Measurements from ENCODE around the gene C5. TPM values are rescaled to one million over a fixed set of nuclear protein-coding genes. Genes with fewer than 3 reads are reported as not detected.

The C5 gene
- total RNA-seq, 2 experiments from 2014 or later: 3.8 to 7.9 TPM

DNA sequence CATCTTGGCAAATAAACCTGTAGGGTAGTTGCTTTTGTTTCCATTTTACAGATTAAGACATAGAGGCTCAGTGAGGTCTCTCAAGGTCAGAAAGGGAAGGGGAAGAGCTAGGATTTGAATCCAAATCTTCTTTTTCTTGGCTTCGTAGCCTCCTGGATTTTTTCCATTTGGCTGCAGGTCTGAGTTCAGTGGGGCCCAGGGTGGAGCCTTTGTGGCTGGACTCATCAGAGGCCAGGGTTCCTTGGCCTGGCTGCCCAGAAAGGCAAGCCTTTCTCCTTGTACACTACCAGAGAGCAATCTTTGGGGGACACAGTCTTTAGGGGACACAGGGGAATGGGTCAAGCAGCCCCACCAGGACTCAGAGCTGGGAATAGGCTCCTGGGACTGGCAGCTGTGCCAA is 112.9 kb downstream of the C5 start:
- CTCF ChIA-PET (ENCODE audit: unreplicated experiment): interaction anchor here (0.9 kb wide), 1 partner anchor 35 kb away, joined by 3 read pairs; no protein-coding TSS in a partner anchor
- no peak for TF ChIP-seq EZH2phosphoT487 (IDR thresholded peaks at IDR 0.05; ENCODE audit: borderline replicate concordance, low read depth, low read length)
- TF ChIP-seq, protein P1, sequence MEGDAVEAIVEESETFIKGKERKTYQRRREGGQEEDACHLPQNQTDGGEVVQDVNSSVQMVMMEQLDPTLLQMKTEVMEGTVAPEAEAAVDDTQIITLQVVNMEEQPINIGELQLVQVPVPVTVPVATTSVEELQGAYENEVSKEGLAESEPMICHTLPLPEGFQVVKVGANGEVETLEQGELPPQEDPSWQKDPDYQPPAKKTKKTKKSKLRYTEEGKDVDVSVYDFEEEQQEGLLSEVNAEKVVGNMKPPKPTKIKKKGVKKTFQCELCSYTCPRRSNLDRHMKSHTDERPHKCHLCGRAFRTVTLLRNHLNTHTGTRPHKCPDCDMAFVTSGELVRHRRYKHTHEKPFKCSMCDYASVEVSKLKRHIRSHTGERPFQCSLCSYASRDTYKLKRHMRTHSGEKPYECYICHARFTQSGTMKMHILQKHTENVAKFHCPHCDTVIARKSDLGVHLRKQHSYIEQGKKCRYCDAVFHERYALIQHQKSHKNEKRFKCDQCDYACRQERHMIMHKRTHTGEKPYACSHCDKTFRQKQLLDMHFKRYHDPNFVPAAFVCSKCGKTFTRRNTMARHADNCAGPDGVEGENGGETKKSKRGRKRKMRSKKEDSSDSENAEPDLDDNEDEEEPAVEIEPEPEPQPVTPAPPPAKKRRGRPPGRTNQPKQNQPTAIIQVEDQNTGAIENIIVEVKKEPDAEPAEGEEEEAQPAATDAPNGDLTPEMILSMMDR (conservative IDR thresholded peaks at IDR 0.05; ENCODE audit: low read length): no peak
- intact Hi-C loops (cut with micrococcal nuclease; ENCODE audit: unreplicated experiment): loop anchor here (2.0 kb wide), 3 partner anchors 34 to 180 kb away; partner anchors contain the start of gene FBXW2
- POLR2A ChIA-PET: interaction anchor here (1.3 to 21.2 kb wide), 4 partner anchors 10 to 47 kb away, joined by 4 to 372 read pairs (median 54); no protein-coding TSS in a partner anchor
- Histone ChIP-seq H3K4me3 (ENCODE audit: low read depth, low read length, poor library complexity, severe bottlenecking) (no peak overlapping the region), H3K9me2 (ENCODE audit: insufficient read depth, low read length) (no peaks in the 10 kb centered on the region), H3K9me3 (ENCODE audit: low read length) (no peaks in the 10 kb centered on the region), H3K79me2 (ENCODE audit: insufficient read depth, low read depth, low read length) (no peaks in the 10 kb centered on the region), H4K20me1 (ENCODE audit: insufficient read depth, low read length) (no peaks in the 10 kb centered on the region), H3K4me2 (ENCODE audit: low read length) (peak overlapping the region; percentile 78), H3K36me3 (ENCODE audit: insufficient read depth, low read length) (no peaks in the 10 kb centered on the region), H3K27ac (ENCODE audit: low read depth, low read length, poor library complexity, severe bottlenecking) (peak overlapping the region; percentile 96), H3K4me1 (ENCODE audit: insufficient read depth, low read length, poor library complexity, severe bottlenecking) (peaks cover 71% of the 10 kb centered on the region), H2AFZ (ENCODE audit: low read length) (peak overlapping the region; percentile 24; the same call in 1 of the 2 replicates)
- no TSS peak for BruUV-seq (replicated peaks)
- DNase-seq (ENCODE audit: low spot score): no peak

DNA sequence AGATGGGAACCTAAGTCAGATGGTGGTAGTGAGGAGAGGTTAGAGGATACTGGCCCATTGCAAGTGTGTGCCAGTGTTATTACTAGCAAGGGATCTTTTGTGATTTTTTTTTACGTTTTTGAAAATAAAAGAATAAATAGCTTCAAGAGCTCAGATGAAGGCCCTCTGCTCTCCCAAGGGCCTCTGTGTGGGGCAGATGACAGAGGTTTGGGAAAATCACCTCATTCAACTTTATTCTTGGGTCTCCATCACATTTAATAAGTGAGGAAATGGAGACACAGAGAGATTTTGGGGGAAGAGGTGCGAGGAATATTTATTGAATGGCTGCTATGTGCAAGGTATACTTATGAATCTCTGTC is 113.3 kb downstream of the C5 start:
- Histone ChIP-seq H3K9me2 (ENCODE audit: insufficient read depth, low read length) (no peaks in the 10 kb centered on the region), H2AFZ (ENCODE audit: low read length) (peak overlapping the region; percentile 24; the same call in 1 of the 2 replicates), H3K9me3 (ENCODE audit: low read length) (no peaks in the 10 kb centered on the region), H3K27ac (ENCODE audit: low read depth, low read length, poor library complexity, severe bottlenecking) (peak overlapping the region; percentile 96), H4K20me1 (ENCODE audit: insufficient read depth, low read length) (no peaks in the 10 kb centered on the region), H3K79me2 (ENCODE audit: insufficient read depth, low read depth, low read length) (no peaks in the 10 kb centered on the region), H3K4me2 (ENCODE audit: low read length) (peak overlapping the region; percentile 78), H3K4me1 (ENCODE audit: insufficient read depth, low read length, poor library complexity, severe bottlenecking) (peaks cover 75% of the 10 kb centered on the region), H3K36me3 (ENCODE audit: insufficient read depth, low read length) (no peaks in the 10 kb centered on the region), H3K4me3 (ENCODE audit: low read depth, low read length, poor library complexity, severe bottlenecking) (no peak overlapping the region)
- ChIA-PET POLR2A (interaction anchor here (0.8 to 21.2 kb wide), 6 partner anchors 10 to 1008 kb away, joined by 3 to 372 read pairs (median 6); no protein-coding TSS in a partner anchor), CTCF (ENCODE audit: unreplicated experiment) (interaction anchor here (0.5 to 0.9 kb wide), 3 partner anchors 34 to 64 kb away, joined by 3 read pairs; no protein-coding TSS in a partner anchor)
- DNase-seq (ENCODE audit: low spot score): no peak
- BruUV-seq (replicated peaks): no TSS peak
- intact Hi-C loops (cut with micrococcal nuclease; ENCODE audit: unreplicated experiment): loop anchor here (1.0 to 2.0 kb wide), 6 partner anchors 34 to 180 kb away; partner anchors contain the start of gene FBXW2
- TF ChIP-seq, protein P1 (conservative IDR thresholded peaks at IDR 0.05; ENCODE audit: low read length): peak; percentile 45
- no peak for TF ChIP-seq EZH2phosphoT487 (IDR thresholded peaks at IDR 0.05; ENCODE audit: borderline replicate concordance, low read depth, low read length)
